Measurements from ENCODE around the gene EDC3. TPM values are rescaled to one million over a fixed set of nuclear protein-coding genes. Genes with fewer than 3 reads are reported as not detected.

The EDC3 gene
- total RNA-seq, 5 donors from 2014 or later (not counting 1 experiment from before 2014, with no cell fraction given): 31.8 to 49.4 (median 43.2) TPM

DNA sequence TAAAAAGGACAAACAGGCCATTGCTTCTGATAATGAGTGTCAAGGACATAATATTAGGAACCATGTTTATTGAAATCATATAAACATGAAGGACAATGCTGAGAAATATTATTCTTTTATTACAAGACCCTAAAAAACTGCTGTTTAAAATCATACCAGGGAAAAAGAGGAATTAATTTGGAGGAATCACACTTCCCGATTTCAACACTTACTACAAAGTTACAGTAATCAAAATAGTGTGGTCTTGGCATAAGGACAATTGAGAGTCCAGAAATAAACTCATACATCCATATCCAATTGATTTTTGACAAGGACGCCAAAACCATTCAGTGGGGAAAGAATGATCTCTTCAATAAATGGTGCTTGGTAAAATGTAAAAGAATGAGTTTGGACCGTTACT is 16.5 kb upstream of the EDC3 start:
- H3K4me1 Mint-ChIP-seq: peaks cover 5 to 10% (median 8%) of the 10 kb centered on the region in 3 donors
- H3K27me3 Mint-ChIP-seq: peaks cover 5 to 7% of the 10 kb centered on the region in 2 donors
- Histone ChIP-seq H3K27me3 (replicated peaks in 1 of 2; ENCODE audit: control insufficient read depth in 2 of 2, extremely low read depth in 1 of 2, insufficient read depth in 2 of 2, low read length in 1 of 2) (peaks cover 0 to 6% of the 10 kb centered on the region in 2 experiments), H3K4me3 (ENCODE audit: control insufficient read depth in 1 of 2, extremely low read depth in 1 of 2, low read length in 1 of 2) (no peak overlapping the region), H3K27ac (ENCODE audit: low read length) (no peak overlapping the region), H3K4me1 (ENCODE audit: control insufficient read depth in 1 of 2, extremely low read depth in 1 of 2, insufficient read depth in 2 of 2, low read length in 2 of 2) (peaks cover 0 to 5% of the 10 kb centered on the region in 2 experiments), H3K9me3 (no peaks in the 10 kb centered on the region), H3K36me3 (ENCODE audit: control insufficient read depth in 2 of 2, extremely low read depth in 1 of 2, insufficient read depth in 1 of 2, low read length in 1 of 2) (no peaks in the 10 kb centered on the region)
- WGBS (ENCODE audit: insufficient coverage): no CpG with 5 or more reads among the region's 3 CpGs
- POLR2A ChIA-PET: no interaction called here
- no peaks in the 10 kb centered on the region for H3K36me3 Mint-ChIP-seq
- no peak overlapping the region for H3K4me3 Mint-ChIP-seq
- H3K27ac Mint-ChIP-seq: no peak overlapping the region
- DNase-seq (no peak), ATAC-seq (replicated peaks in 1 of 4) (no peak)
- H3K9me3 Mint-ChIP-seq: no peaks in the 10 kb centered on the region
- CTCF ChIA-PET: no interaction called here

DNA sequence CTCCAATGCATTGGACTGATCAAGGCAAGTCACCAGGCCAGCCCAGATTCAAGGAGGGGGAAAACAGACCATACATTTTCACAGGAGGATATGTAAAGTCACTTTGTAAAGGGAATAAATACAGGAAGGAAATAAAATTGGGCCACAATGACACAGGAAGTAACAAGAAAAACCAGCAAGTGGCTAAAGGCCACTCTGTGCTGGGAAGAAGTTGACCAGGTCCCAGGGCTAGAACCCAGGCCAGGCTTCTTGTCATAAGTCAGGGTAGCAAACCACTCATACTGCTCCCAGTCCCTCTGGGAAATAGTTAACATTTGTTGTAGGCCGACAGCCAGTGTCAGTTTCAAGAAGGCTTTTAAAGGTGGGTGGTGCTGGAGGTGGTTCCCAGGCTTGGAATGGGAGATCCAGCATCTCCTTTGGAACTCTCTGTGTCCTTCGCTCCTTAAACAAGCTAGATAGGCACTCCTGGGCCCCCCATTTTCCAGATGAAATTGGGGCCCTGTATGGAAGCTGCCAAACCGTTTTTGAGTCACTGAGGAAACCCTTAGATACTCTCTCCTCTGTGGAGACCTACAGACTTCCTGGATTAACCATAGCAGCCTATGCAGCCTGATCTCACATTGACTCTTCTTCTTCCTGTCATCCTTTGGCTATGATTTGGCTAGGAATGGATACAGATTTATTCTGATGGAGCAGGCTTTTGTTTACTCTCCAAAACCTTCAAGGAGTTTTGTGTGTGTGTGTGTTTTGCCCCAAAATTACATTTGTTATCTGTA is 14.7 kb upstream of the EDC3 start:
- Histone ChIP-seq H3K4me3 (ENCODE audit: control insufficient read depth in 1 of 2, extremely low read depth in 1 of 2, low read length in 1 of 2) (no peak overlapping the region), H3K36me3 (ENCODE audit: control insufficient read depth in 2 of 2, extremely low read depth in 1 of 2, insufficient read depth in 1 of 2, low read length in 1 of 2) (no peaks in the 10 kb centered on the region), H3K9me3 (no peaks in the 10 kb centered on the region), H3K27me3 (replicated peaks in 1 of 2; ENCODE audit: control insufficient read depth in 2 of 2, extremely low read depth in 1 of 2, insufficient read depth in 2 of 2, low read length in 1 of 2) (peaks cover 0 to 13% of the 10 kb centered on the region in 2 experiments), H3K4me1 (ENCODE audit: control insufficient read depth in 1 of 2, extremely low read depth in 1 of 2, insufficient read depth in 2 of 2, low read length in 2 of 2) (peaks cover 0 to 5% of the 10 kb centered on the region in 2 experiments), H3K27ac (ENCODE audit: low read length) (no peak overlapping the region)
- no peak for DNase-seq
- POLR2A ChIA-PET: no interaction called here
- H3K36me3 Mint-ChIP-seq: no peaks in the 10 kb centered on the region
- peaks cover 10 to 13% of the 10 kb centered on the region in 2 donors for H3K27me3 Mint-ChIP-seq
- peak overlapping the region in 1 of 2 donors; percentile 9 for H3K27ac Mint-ChIP-seq
- H3K4me1 Mint-ChIP-seq: peaks cover 5 to 10% (median 8%) of the 10 kb centered on the region in 3 donors
- 62% methylated on average over 3 of the region's 3 CpGs for WGBS (ENCODE audit: insufficient coverage)
- H3K4me3 Mint-ChIP-seq: no peak overlapping the region
- CTCF ChIA-PET: no interaction called here
- no peaks in the 10 kb centered on the region for H3K9me3 Mint-ChIP-seq
- no peak for ATAC-seq (replicated peaks in 1 of 4)

DNA sequence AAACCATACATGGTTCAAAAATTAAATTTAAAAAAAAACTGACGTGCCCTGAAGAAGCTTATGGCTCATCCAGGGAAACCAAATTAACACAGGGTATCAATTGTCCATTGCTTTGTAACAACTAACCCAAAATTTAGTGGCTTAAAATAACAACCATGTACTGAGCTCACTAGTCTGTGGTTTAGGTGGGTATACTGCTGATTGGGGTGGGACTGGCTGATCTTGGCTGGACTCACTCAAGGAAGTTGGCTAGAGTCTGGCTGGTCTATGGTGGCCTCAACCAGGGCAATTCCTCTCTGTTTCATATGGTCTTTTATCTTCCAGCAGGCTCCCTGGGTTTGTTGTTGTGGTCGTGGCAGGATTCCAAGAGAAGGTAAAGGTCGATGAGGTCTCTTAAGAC is 14.1 kb upstream of the EDC3 start:
- Mint-ChIP-seq H3K4me1 (peaks cover 5 to 10% (median 8%) of the 10 kb centered on the region in 3 donors), H3K27ac (peak overlapping the region in 1 of 2 donors; percentile 9), H3K4me3 (no peak overlapping the region), H3K27me3 (peaks cover 10 to 13% of the 10 kb centered on the region in 2 donors), H3K9me3 (no peaks in the 10 kb centered on the region), H3K36me3 (no peaks in the 10 kb centered on the region)
- DNase-seq (no peak), ATAC-seq (replicated peaks in 1 of 4) (no peak)
- Histone ChIP-seq H3K27me3 (replicated peaks in 1 of 2; ENCODE audit: control insufficient read depth in 2 of 2, extremely low read depth in 1 of 2, insufficient read depth in 2 of 2, low read length in 1 of 2) (peaks cover 0 to 15% of the 10 kb centered on the region in 2 experiments), H3K36me3 (ENCODE audit: control insufficient read depth in 2 of 2, extremely low read depth in 1 of 2, insufficient read depth in 1 of 2, low read length in 1 of 2) (no peaks in the 10 kb centered on the region), H3K9me3 (no peaks in the 10 kb centered on the region), H3K4me1 (ENCODE audit: control insufficient read depth in 1 of 2, extremely low read depth in 1 of 2, insufficient read depth in 2 of 2, low read length in 2 of 2) (peaks cover 0 to 5% of the 10 kb centered on the region in 2 experiments), H3K4me3 (ENCODE audit: control insufficient read depth in 1 of 2, extremely low read depth in 1 of 2, low read length in 1 of 2) (no peak overlapping the region), H3K27ac (ENCODE audit: low read length) (no peak overlapping the region)
- CTCF ChIA-PET: no interaction called here
- POLR2A ChIA-PET: no interaction called here
- no CpG with 5 or more reads among the region's 3 CpGs for WGBS (ENCODE audit: insufficient coverage)

DNA sequence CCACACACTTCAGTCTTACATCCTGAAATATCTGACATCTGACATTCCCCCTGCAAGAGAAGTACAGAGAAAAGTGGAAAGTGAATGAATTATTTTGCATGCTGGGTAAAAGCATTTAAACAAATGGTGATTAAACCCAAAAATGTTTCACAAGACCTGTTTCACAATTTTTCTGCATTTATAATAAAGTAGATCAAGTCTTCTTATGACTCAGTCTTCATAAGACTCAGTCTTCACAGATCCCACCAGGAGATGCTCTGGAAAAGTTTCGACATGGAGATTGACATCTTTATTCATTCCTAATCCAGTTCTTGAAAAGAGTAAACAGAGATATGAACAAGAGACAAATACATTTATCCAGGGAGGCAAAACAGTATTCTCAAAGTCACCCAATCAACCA is 13.2 kb upstream of the EDC3 start:
- WGBS (ENCODE audit: insufficient coverage): no CpG with 5 or more reads among the region's 1 CpG
- Histone ChIP-seq H3K36me3 (ENCODE audit: control insufficient read depth in 2 of 2, extremely low read depth in 1 of 2, insufficient read depth in 1 of 2, low read length in 1 of 2) (no peaks in the 10 kb centered on the region), H3K4me1 (ENCODE audit: control insufficient read depth in 1 of 2, extremely low read depth in 1 of 2, insufficient read depth in 2 of 2, low read length in 2 of 2) (peaks cover 0 to 5% of the 10 kb centered on the region in 2 experiments), H3K4me3 (ENCODE audit: control insufficient read depth in 1 of 2, extremely low read depth in 1 of 2, low read length in 1 of 2) (no peak overlapping the region), H3K9me3 (no peaks in the 10 kb centered on the region), H3K27me3 (replicated peaks in 1 of 2; ENCODE audit: control insufficient read depth in 2 of 2, extremely low read depth in 1 of 2, insufficient read depth in 2 of 2, low read length in 1 of 2) (peaks cover 0 to 20% of the 10 kb centered on the region in 2 experiments), H3K27ac (ENCODE audit: low read length) (no peak overlapping the region)
- no peaks in the 10 kb centered on the region for H3K36me3 Mint-ChIP-seq
- DNase-seq: no peak
- H3K4me3 Mint-ChIP-seq: no peak overlapping the region
- ChIA-PET POLR2A (interaction anchor here in 1 of 2 donors (0.6 kb wide), 1 partner anchor 402 kb away, joined by 5 read pairs; no protein-coding TSS in a partner anchor), CTCF (no interaction called here)
- H3K27me3 Mint-ChIP-seq: peaks cover 11 to 13% of the 10 kb centered on the region in 2 donors
- no peak for ATAC-seq (replicated peaks in 1 of 4)
- peaks cover 5 to 10% (median 8%) of the 10 kb centered on the region in 3 donors for H3K4me1 Mint-ChIP-seq
- H3K9me3 Mint-ChIP-seq: no peaks in the 10 kb centered on the region
- H3K27ac Mint-ChIP-seq: no peak overlapping the region

DNA sequence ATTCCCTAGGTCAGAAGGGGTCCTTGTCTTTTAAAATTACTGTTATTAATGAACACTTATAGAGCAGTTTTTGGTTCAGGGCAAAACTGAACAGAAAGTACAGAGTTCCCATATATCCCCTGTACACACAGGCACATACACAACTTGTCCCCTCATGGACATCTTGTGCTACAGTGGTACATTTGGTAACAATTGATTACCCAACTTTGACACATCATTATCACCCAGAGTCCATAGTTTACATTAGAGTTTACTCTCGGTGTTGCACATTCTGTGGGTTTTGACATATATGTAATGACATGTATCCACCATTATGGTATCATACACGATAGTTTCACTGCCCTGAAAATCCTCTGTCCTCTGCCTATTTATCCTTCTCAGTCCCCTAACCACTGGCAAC is 984 bp upstream of the EDC3 start:
- DNase-seq (no peak), ATAC-seq (replicated peaks in 1 of 4) (no peak)
- H3K4me3 ChIP-seq (ENCODE audit: control insufficient read depth in 1 of 2, extremely low read depth in 1 of 2, low read length in 1 of 2): peak overlapping the region in 1 of 2 donors; percentile 93
- POLR2A ChIA-PET: no interaction called here
- H3K36me3 Mint-ChIP-seq: peaks cover 3% of the 10 kb centered on the region
- peaks cover 8 to 15% of the 10 kb centered on the region in 2 experiments for H3K4me1 ChIP-seq (ENCODE audit: control insufficient read depth in 1 of 2, extremely low read depth in 1 of 2, insufficient read depth in 2 of 2, low read length in 2 of 2)
- peak overlapping the region; percentile 75 for H3K27ac ChIP-seq (ENCODE audit: low read length)
- CTCF ChIA-PET: interaction anchor here in 1 of 2 donors (0.7 kb wide), 1 partner anchor 80 kb away, joined by 4 read pairs; no protein-coding TSS in a partner anchor
- H3K27ac Mint-ChIP-seq: peak overlapping the region; percentile 95
- no CpG with 5 or more reads among the region's 2 CpGs for WGBS (ENCODE audit: insufficient coverage)
- H3K4me1 Mint-ChIP-seq: peaks cover 47 to 48% (median 48%) of the 10 kb centered on the region in 3 donors
- H3K36me3 ChIP-seq (ENCODE audit: control insufficient read depth in 2 of 2, extremely low read depth in 1 of 2, insufficient read depth in 1 of 2, low read length in 1 of 2): peaks cover 0 to 3% of the 10 kb centered on the region in 2 donors
- peaks cover 4% of the 10 kb centered on the region in 2 experiments for H3K27me3 ChIP-seq (replicated peaks in 1 of 2; ENCODE audit: control insufficient read depth in 2 of 2, extremely low read depth in 1 of 2, insufficient read depth in 2 of 2, low read length in 1 of 2)
- H3K9me3 ChIP-seq: no peaks in the 10 kb centered on the region
- H3K27me3 Mint-ChIP-seq: peaks cover 3 to 4% of the 10 kb centered on the region in 2 donors
- peak overlapping the region; percentile 97 to 100 (median 100) for H3K4me3 Mint-ChIP-seq
- no peaks in the 10 kb centered on the region for H3K9me3 Mint-ChIP-seq

DNA sequence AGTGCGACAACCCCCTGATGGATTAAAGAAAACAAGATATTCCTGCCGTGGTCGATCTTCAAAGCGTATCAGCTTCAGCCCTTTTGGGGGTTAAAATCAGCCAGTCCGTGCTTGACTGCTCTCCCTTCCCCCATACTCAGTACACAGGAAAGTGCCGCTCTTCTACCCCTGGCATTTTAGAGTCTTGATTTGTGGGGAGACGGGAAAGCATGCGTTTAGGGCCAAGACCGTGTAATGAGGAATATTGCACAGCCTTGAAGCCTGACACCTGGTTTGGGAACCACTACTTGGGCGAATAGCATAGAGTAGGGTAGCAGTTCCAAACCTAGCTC is 540 bp upstream of the EDC3 start:
- ChIA-PET POLR2A (no interaction called here), CTCF (interaction anchor here in 1 of 2 donors (0.6 to 0.7 kb wide), 2 partner anchors 64 to 80 kb away, joined by 3 to 4 read pairs; no protein-coding TSS in a partner anchor)
- Mint-ChIP-seq H3K36me3 (peaks cover 3% of the 10 kb centered on the region), H3K27me3 (no peaks in the 10 kb centered on the region), H3K27ac (peak overlapping the region; percentile 95), H3K9me3 (no peaks in the 10 kb centered on the region), H3K4me1 (peaks cover 48 to 50% (median 48%) of the 10 kb centered on the region in 3 donors), H3K4me3 (peak overlapping the region; percentile 97 to 100 (median 100))
- ATAC-seq (replicated peaks in 1 of 4) (peak in 1 of 4 experiments; percentile 5), DNase-seq (no peak)
- 0% methylated on average over 1 of the region's 10 CpGs for WGBS (ENCODE audit: insufficient coverage)
- H3K4me3 ChIP-seq (ENCODE audit: control insufficient read depth in 1 of 2, extremely low read depth in 1 of 2, low read length in 1 of 2): peak overlapping the region; percentile 80 to 93
- no peaks in the 10 kb centered on the region for H3K9me3 ChIP-seq
- H3K27me3 ChIP-seq (replicated peaks in 1 of 2; ENCODE audit: control insufficient read depth in 2 of 2, extremely low read depth in 1 of 2, insufficient read depth in 2 of 2, low read length in 1 of 2): peaks cover 3% of the 10 kb centered on the region in 2 experiments
- peaks cover 0 to 3% of the 10 kb centered on the region in 2 donors for H3K36me3 ChIP-seq (ENCODE audit: control insufficient read depth in 2 of 2, extremely low read depth in 1 of 2, insufficient read depth in 1 of 2, low read length in 1 of 2)
- H3K4me1 ChIP-seq (ENCODE audit: control insufficient read depth in 1 of 2, extremely low read depth in 1 of 2, insufficient read depth in 2 of 2, low read length in 2 of 2): peaks cover 8 to 15% of the 10 kb centered on the region in 2 experiments
- H3K27ac ChIP-seq (ENCODE audit: low read length): peak overlapping the region; percentile 75
